ENCODE data around the gene ZNF146. TPM values are rescaled to one million over a fixed set of nuclear protein-coding genes. Genes with fewer than 3 reads are reported as not detected.

ZNF146 gene
- total RNA-seq, 1 experiment from 2014 or later, result 156 TPM

Other genes starting within 250 kb of the ZNF146 start
- gene SDHAF1, start 219.9 kb upstream of the ZNF146 start, total RNA-seq (2014; rRNA removed; shearing (Covaris generic)), result 32.9 and 41.9 TPM in 2 replicates
- 14.4 and 27.0 TPM in 2 replicates for gene SYNE4, start 206.3 kb upstream of the ZNF146 start, total RNA-seq (2014; rRNA removed; shearing (Covaris generic))
- 21.9 and 25.5 TPM in 2 replicates for gene ALKBH6, start 200.9 kb upstream of the ZNF146 start, total RNA-seq (2014; rRNA removed; shearing (Covaris generic))
- 1.5 and 8.0 TPM in 2 replicates for gene CLIP3, start 182.2 kb upstream of the ZNF146 start, total RNA-seq (2014; rRNA removed; shearing (Covaris generic))
- gene THAP8, start 160.8 kb upstream of the ZNF146 start, total RNA-seq (2014; rRNA removed; shearing (Covaris generic)), result 2.9 and 5.4 TPM in 2 replicates
- 27.0 and 35.1 TPM in 2 replicates for gene WDR62, start 160.2 kb upstream of the ZNF146 start, total RNA-seq (2014; rRNA removed; shearing (Covaris generic))
- not detected in 2 replicates for gene OVOL3, start 104.0 kb upstream of the ZNF146 start, total RNA-seq (2014; rRNA removed; shearing (Covaris generic))
- 121 and 129 TPM in 2 replicates for gene POLR2I, start 100.2 kb upstream of the ZNF146 start, total RNA-seq (2014; rRNA removed; shearing (Covaris generic))
- gene TBCB, start 99.6 kb upstream of the ZNF146 start, total RNA-seq (2014; rRNA removed; shearing (Covaris generic)), result 179 and 202 TPM in 2 replicates
- 248 and 336 TPM in 2 replicates for gene CAPNS1, start 75.0 kb upstream of the ZNF146 start, total RNA-seq (2014; rRNA removed; shearing (Covaris generic))
- gene COX7A1, start 62.7 kb upstream of the ZNF146 start, total RNA-seq (2014; rRNA removed; shearing (Covaris generic)), result 0.18 TPM in 1 of 2 replicates, not detected in the other
- 2.6 and 4.4 TPM in 2 replicates for gene ZNF565, start 441 bp upstream of the ZNF146 start, total RNA-seq (2014; rRNA removed; shearing (Covaris generic))
- 4.2 and 5.7 TPM in 2 replicates for gene ZFP14, start 164.1 kb downstream of the ZNF146 start, total RNA-seq (2014; rRNA removed; shearing (Covaris generic))
- gene ZFP82, start 203.5 kb downstream of the ZNF146 start, total RNA-seq (2014; rRNA removed; shearing (Covaris generic)), result 7.3 and 12.2 TPM in 2 replicates

All from H7 (cell line).